ENCODE measurements around the gene AGMO. TPM values are rescaled to one million over a fixed set of nuclear protein-coding genes. Genes with fewer than 3 reads are reported as not detected.

Gene AGMO
- total RNA-seq, 2 experiments from 2014 or later: not detected

DNA sequence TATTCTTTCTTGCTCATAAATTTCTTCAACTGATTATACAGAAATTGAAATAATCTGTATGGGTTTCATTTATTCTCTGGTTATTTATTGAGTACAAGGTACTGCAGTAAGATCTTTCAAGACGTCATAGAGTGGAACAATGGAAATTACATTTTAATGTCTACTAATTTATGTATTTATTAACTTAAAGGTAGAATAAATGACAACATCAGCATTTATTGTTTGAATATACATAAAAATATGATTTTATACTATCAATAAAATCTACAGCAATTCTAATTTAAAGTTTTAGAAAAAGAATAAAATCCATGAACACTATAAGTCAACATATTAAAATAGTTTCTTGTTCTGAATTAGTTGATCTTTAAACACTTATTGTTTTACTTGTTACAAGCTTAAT, 158.5 kb downstream of the AGMO start:
- Mint-ChIP-seq H3K9me3 (peaks cover 3% of the 10 kb centered on the region), H3K27ac (no peak overlapping the region), H3K36me3 (ENCODE audit: low read depth) (no peaks in the 10 kb centered on the region), H3K27me3 (no peaks in the 10 kb centered on the region), H3K4me3 (no peak overlapping the region), H3K4me1 (ENCODE audit: low read depth) (no peaks in the 10 kb centered on the region)
- DNase-seq (no peak), ATAC-seq (no peak)
- TF ChIP-seq, protein P1, sequence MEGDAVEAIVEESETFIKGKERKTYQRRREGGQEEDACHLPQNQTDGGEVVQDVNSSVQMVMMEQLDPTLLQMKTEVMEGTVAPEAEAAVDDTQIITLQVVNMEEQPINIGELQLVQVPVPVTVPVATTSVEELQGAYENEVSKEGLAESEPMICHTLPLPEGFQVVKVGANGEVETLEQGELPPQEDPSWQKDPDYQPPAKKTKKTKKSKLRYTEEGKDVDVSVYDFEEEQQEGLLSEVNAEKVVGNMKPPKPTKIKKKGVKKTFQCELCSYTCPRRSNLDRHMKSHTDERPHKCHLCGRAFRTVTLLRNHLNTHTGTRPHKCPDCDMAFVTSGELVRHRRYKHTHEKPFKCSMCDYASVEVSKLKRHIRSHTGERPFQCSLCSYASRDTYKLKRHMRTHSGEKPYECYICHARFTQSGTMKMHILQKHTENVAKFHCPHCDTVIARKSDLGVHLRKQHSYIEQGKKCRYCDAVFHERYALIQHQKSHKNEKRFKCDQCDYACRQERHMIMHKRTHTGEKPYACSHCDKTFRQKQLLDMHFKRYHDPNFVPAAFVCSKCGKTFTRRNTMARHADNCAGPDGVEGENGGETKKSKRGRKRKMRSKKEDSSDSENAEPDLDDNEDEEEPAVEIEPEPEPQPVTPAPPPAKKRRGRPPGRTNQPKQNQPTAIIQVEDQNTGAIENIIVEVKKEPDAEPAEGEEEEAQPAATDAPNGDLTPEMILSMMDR (IDR thresholded peaks at IDR 0.05): no peak
- ChIA-PET CTCF (no interaction called here), POLR2A (no interaction called here)
- intact Hi-C loops (cut with micrococcal nuclease): no loop called here

DNA sequence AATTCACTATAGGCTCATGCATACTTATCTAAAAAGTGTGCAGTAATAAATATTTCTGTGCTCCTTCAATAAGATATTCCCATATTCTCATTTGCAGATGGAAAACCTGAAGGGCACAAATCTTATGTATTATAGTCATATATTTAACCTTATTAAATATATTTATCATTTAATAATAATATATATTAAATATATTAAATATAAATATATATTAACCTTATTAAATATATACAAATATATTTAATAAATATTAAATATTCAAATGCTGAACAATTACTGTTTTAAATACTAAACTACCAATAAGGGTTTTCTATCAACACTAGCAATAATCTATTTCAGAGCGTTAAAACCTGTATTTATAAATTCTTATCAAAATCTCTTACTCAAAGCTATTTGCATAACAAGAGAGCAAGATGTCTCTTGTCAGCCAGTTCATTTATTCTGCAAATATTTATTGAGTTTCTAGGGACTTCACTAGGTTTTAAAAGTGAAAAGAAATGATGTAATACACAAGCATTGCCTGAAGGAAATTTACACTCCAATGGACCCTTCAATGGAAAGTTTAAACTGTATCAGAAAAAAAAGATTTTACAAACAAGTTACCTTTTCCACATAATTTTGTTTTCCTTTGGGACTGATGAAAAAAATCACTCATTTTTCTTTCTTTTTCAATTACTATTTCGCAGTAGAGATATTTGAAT, 159.2 kb downstream of the AGMO start:
- no peak for DNase-seq
- TF ChIP-seq, protein P1 (IDR thresholded peaks at IDR 0.05): no peak
- no peak overlapping the region for H3K4me3 Mint-ChIP-seq
- H3K27me3 Mint-ChIP-seq: no peaks in the 10 kb centered on the region
- ChIA-PET POLR2A (no interaction called here), CTCF (no interaction called here)
- no peak for ATAC-seq
- peaks cover 3% of the 10 kb centered on the region for H3K9me3 Mint-ChIP-seq
- no peaks in the 10 kb centered on the region for H3K4me1 Mint-ChIP-seq (ENCODE audit: low read depth)
- intact Hi-C loops (cut with micrococcal nuclease): no loop called here
- no peak overlapping the region for H3K27ac Mint-ChIP-seq
- no peaks in the 10 kb centered on the region for H3K36me3 Mint-ChIP-seq (ENCODE audit: low read depth)

DNA sequence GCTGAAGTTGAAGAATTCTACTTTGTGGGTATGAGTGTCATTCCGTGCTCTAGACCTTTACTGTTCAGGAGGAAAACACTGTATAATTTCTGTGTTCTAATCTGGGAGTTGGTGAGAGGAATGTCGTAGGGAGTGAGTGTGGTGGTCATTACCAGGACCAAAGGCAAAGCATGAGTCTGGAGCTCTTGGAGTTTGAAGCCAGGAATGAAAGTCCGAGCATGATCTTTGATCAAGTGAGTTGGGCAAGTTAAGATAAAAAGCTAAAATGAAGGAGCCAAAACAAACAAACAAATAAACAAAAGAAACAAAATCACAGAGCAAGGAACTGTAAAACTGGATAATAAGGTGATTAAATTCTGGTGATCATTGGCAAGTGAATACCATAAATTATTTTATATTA, 161.4 kb downstream of the AGMO start:
- CTCF ChIA-PET: no interaction called here
- ATAC-seq (no peak), DNase-seq (no peak)
- Mint-ChIP-seq H3K27ac (no peak overlapping the region), H3K36me3 (ENCODE audit: low read depth) (peaks cover 1% of the 10 kb centered on the region), H3K4me1 (ENCODE audit: low read depth) (no peaks in the 10 kb centered on the region), H3K27me3 (no peaks in the 10 kb centered on the region), H3K4me3 (no peak overlapping the region), H3K9me3 (peaks cover 12% of the 10 kb centered on the region)
- TF ChIP-seq, protein P1 (IDR thresholded peaks at IDR 0.05): no peak
- POLR2A ChIA-PET: no interaction called here
- intact Hi-C loops (cut with micrococcal nuclease): no loop called here

DNA sequence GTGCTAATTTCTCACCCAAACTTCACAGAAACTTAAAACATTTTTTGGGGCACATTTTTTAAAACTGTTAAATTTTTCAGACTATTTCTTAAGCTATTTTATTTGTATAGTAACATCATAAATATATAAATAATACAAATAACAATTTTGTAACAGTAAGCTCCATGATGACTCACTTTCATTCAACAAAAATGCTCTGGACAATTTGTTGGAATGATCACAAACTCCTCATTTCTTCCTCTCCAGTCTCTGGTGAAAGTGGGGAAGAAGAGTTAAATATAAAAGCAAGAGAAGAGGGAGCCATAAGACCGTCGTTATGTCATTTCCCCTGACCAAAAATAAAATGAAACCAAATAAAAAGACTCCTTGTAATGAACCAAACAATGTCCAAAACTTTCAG, 162.4 kb downstream of the AGMO start:
- no peak overlapping the region for H3K27ac Mint-ChIP-seq
- CTCF ChIA-PET: no interaction called here
- TF ChIP-seq, protein P1 (IDR thresholded peaks at IDR 0.05): no peak
- no peak overlapping the region for H3K4me3 Mint-ChIP-seq
- H3K9me3 Mint-ChIP-seq: peaks cover 12% of the 10 kb centered on the region
- no peak for DNase-seq
- H3K36me3 Mint-ChIP-seq (ENCODE audit: low read depth): peaks cover 1% of the 10 kb centered on the region
- POLR2A ChIA-PET: interaction anchor here (0.7 kb wide), 1 partner anchor 404 kb away, joined by 3 read pairs; no protein-coding TSS in a partner anchor
- intact Hi-C loops (cut with micrococcal nuclease): no loop called here
- no peaks in the 10 kb centered on the region for H3K27me3 Mint-ChIP-seq
- H3K4me1 Mint-ChIP-seq (ENCODE audit: low read depth): no peaks in the 10 kb centered on the region
- ATAC-seq: no peak

DNA sequence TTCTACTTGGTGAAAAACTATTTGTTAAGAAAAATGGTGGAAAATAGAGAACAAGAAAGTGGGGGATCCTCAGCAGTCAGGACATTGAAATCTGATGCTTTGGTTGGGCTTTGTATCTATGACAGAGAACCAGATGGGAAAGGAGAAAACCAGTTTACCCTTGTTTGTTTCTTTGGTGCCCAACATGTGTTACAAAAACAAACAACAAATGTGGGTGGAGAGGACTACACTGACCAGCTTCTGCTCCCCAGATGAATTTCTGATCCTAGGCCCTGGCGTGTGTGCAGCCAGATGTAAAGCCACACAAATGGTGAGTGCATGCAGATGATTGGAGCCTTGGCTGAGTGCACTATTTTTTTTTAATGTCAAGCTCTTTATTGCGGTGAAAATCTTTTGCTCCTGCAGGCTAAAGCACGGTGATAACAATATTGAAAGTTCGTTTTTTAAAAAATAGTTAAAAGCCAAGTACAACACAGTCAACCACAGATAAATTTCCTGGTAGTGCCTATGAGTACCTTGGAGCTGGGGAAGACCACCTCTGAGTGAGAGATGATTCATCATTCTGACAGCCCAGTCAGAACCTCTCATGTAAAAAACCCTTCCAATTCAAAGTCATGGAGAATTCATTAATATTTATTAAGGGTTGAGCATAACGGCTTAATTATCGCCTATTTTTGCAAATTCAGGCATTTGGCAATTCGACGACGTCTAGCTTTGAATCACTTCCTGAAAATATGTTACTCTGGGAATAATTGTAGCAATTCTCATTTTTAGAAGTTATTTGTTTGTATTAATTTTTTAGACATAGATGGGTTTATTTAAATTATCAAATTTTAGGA, 163.7 kb downstream of the AGMO start:
- CTCF ChIA-PET: interaction anchor here (0.6 kb wide), 1 partner anchor 288 kb away, joined by 3 read pairs; the partner anchor contains the start of gene MEOX2
- TF ChIP-seq, protein P1 (IDR thresholded peaks at IDR 0.05): no peak
- DNase-seq: no peak
- POLR2A ChIA-PET: no interaction called here
- Mint-ChIP-seq H3K36me3 (ENCODE audit: low read depth) (peaks cover 1% of the 10 kb centered on the region), H3K27ac (no peak overlapping the region), H3K4me1 (ENCODE audit: low read depth) (no peaks in the 10 kb centered on the region), H3K4me3 (no peak overlapping the region), H3K27me3 (no peaks in the 10 kb centered on the region), H3K9me3 (peaks cover 10% of the 10 kb centered on the region)
- ATAC-seq: no peak
- intact Hi-C loops (cut with micrococcal nuclease): no loop called here
